ENCODE measurements around the gene MT1M. TPM values are rescaled to one million over a fixed set of nuclear protein-coding genes. Genes with fewer than 3 reads are reported as not detected.
A peak's percentile ranks its signal among the peaks of the same experiment; 100 is the strongest.

The MT1M gene
- total RNA-seq, 4 donors from 2014 or later = 2.7 to 48.3 (median 5.2) TPM; not detected in 1

DNA sequence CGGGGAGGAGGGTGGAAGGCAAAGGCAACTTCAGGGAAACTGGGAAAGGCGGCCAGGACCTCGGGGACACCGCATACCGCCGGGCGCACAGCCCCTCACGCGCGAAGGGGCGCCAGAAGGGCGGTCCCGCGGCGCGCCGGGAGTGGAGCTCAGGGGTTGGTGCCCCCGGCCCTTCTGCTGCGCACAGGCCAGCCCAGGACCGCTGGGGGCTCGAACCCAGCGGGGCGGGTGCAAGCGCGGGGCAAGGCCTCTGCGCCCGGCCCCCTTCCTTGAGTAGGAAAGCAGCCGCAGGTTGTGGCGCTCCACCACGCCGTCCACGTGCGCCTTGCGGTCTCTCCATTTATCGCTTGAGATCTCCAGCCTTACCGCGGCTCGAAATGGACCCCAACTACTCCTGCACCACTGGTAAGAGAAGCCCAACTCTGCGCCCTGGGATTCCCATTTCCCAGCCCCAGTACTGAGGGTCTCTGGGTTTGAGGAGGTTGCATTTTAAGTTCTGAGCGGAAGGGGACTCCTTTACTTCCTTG, 3.0 kb downstream of the MT1M start:
- 28 to 57% methylated on average over 7 to 40 of the region's 40 CpGs for WGBS, 2 donors (ENCODE audit: low coverage in 1 of 2)
- peaks cover 14 to 44% (median 29%) of the 10 kb centered on the region in 4 donors for H3K4me1 ChIP-seq
- no peaks in the 10 kb centered on the region for H3K36me3 ChIP-seq
- no peaks in the 10 kb centered on the region for H3K9me3 ChIP-seq
- intact Hi-C loops (cut with DNase I; ENCODE audit: low total_unique reads) (no loop called here), in situ Hi-C loops (cut with MboI; ENCODE audit: low pct_ligation_motif_present in 1 of 4, low pct_unique_long_range_greater_than_20kb in 1 of 4, low sequenced_read_pairs in 3 of 4) (no loop called here)
- peaks cover 84% of the 10 kb centered on the region for H3K27me3 ChIP-seq
- TF ChIP-seq, protein P1, sequence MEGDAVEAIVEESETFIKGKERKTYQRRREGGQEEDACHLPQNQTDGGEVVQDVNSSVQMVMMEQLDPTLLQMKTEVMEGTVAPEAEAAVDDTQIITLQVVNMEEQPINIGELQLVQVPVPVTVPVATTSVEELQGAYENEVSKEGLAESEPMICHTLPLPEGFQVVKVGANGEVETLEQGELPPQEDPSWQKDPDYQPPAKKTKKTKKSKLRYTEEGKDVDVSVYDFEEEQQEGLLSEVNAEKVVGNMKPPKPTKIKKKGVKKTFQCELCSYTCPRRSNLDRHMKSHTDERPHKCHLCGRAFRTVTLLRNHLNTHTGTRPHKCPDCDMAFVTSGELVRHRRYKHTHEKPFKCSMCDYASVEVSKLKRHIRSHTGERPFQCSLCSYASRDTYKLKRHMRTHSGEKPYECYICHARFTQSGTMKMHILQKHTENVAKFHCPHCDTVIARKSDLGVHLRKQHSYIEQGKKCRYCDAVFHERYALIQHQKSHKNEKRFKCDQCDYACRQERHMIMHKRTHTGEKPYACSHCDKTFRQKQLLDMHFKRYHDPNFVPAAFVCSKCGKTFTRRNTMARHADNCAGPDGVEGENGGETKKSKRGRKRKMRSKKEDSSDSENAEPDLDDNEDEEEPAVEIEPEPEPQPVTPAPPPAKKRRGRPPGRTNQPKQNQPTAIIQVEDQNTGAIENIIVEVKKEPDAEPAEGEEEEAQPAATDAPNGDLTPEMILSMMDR (IDR thresholded peaks at IDR 0.05) = no peak
- no peak for TF ChIP-seq POLR2AphosphoS5 (IDR thresholded peaks at IDR 0.05)
- no peak for TF ChIP-seq POLR2A (IDR thresholded peaks at IDR 0.05)
- TF ChIP-seq EP300 (IDR thresholded peaks at IDR 0.05; ENCODE audit: low read depth) = no peak
- peak overlapping the region in 1 of 4 donors; percentile 27 for H3K4me3 ChIP-seq
- no peak for DNase-seq
- H3K27ac ChIP-seq = no peak overlapping the region

DNA sequence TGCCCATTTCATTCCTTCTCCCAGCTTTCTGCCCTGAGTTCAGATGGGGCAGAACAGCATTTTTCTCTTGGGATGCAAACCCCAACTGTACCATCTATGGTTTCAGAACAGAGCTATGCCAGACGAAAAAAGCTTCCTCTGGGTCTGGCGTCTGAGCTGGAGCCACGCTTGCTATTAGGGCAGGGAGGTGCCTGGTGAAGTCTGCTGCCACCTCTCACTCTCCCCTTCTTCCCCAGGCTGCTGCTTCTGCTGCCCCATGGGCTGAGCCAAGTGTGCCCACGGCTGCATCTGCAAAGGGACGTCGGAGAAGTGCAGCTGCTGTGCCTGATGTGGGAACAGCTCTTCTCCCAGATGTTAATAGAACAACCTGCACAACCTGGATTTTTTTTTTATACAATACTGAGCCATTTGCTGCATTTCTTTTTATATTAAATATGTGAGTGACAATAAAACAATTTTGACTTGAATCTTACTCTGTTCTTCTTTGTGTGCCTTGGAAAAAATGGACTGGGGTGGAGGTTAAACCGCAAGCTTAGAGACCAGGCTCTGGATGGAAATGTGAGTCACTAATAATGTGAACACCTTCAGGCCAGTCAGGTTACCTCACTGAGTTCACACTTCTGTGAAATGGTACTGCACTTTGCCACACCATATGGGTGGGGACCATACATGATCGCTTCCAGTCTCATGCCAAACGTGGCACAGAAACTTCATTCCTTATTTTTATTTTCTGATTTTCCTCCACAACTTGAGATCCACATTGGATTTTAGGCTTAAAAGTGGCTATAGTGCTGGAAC, 4.4 kb downstream of the MT1M start:
- Histone ChIP-seq H3K9me3 (no peaks in the 10 kb centered on the region), H3K36me3 (no peaks in the 10 kb centered on the region), H3K4me1 (peaks cover 14 to 42% (median 28%) of the 10 kb centered on the region in 4 donors), H3K27me3 (peaks cover 84% of the 10 kb centered on the region), H3K4me3 (no peak overlapping the region), H3K27ac (no peak overlapping the region)
- WGBS, 2 donors (ENCODE audit: low coverage in 1 of 2) = 47 to 57% methylated on average over 3 to 9 of the region's 9 CpGs
- in situ Hi-C loops (cut with MboI; ENCODE audit: low pct_ligation_motif_present in 1 of 4, low pct_unique_long_range_greater_than_20kb in 1 of 4, low sequenced_read_pairs in 3 of 4) (no loop called here), intact Hi-C loops (cut with DNase I; ENCODE audit: low total_unique reads) (no loop called here)
- no peak for TF ChIP-seq EP300 (IDR thresholded peaks at IDR 0.05; ENCODE audit: low read depth)
- no peak for TF ChIP-seq POLR2AphosphoS5 (IDR thresholded peaks at IDR 0.05)
- TF ChIP-seq, protein P1 (IDR thresholded peaks at IDR 0.05) = no peak
- TF ChIP-seq POLR2A (IDR thresholded peaks at IDR 0.05) = no peak
- DNase-seq = no peak

DNA sequence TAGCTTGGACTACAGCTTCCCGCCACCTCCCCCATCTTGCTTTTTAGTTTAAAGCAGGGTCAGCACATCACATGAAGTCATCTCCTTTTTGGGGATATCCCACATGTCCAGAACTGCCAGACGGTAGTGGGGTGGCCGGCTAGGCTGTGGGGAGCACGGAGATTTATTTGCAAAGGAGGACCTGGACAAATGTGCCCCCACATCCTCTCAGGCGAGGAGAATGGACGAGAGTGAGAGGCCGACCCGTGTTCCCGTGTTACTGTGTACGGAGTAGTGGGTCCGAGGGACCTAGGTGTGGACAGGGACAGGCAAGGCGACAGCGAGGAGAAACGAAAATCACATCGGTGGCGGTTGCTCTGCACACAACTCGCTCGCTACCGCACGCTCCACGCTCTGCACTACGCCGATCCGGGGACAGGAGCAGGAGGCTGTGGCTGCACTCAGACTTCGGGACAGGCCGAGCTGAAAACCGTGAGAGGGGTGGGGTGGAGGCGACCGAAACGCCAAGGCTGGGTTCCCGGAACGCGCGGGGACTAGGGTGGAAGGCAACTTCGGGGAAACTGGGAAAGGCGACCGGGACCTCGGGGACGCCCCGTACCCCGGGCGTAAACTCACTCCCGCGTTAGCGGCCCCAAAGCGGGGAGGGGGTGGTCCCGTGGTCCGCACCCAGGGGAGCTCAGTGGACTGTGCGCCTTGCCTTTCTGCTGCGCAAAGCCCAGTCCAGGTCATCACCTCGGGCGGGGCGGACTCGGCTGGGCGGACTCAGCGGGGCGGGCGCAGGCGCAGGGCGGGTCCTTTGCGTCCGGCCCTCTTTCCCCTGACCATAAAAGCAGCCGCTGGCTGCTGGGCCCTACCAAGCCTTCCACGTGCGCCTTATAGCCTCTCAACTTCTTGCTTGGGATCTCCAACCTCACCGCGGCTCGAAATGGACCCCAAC, 5.6 kb downstream of the MT1M start, which contains the start of gene MT1A:
TSS of gene MT1A (plus strand) at position 853 of the 937 bp plus-strand sequence. CDS start at position 926, 73 bp downstream.
- peak within 1 kb of the TSS; percentile 1 to 60 (median 41) for H3K4me3 ChIP-seq
- TF ChIP-seq EP300 (IDR thresholded peaks at IDR 0.05; ENCODE audit: low read depth) (peak; percentile 61), POLR2AphosphoS5 (IDR thresholded peaks at IDR 0.05) (peak; percentile 51 to 76 (median 68)), POLR2A (IDR thresholded peaks at IDR 0.05) (peak; percentile 76)
- TF ChIP-seq, protein P1 (IDR thresholded peaks at IDR 0.05) = no peak
- peak within 1 kb of the TSS; percentile 52 to 65 (median 56) for H3K27ac ChIP-seq
- H3K36me3 ChIP-seq = no peaks in the 10 kb centered on the region
- intact Hi-C loops (cut with DNase I; ENCODE audit: low total_unique reads) (no loop called here), in situ Hi-C loops (cut with MboI; ENCODE audit: low pct_ligation_motif_present in 1 of 4, low pct_unique_long_range_greater_than_20kb in 1 of 4, low sequenced_read_pairs in 3 of 4) (no loop called here)
- H3K27me3 ChIP-seq = peaks cover 72% of the 10 kb centered on the region
- WGBS, 2 donors (ENCODE audit: low coverage in 1 of 2) = 11 to 40% methylated on average over 3 to 65 of the region's 68 CpGs
- DNase-seq = peak; percentile 82
- H3K4me1 ChIP-seq = peaks cover 14 to 33% (median 22%) of the 10 kb centered on the region in 4 donors
- no peaks in the 10 kb centered on the region for H3K9me3 ChIP-seq
